A673 (cell line): ENCODE results near the gene LRRC4B.

ENCODE experiments used
- EZH2 ChIP-seq: fragments of 200-600 bp; sonication (generic); IDR thresholded peaks from 2 replicates; pipeline ENCODE4 v1.6.1; 2017; ENCODE audit warnings: borderline replicate concordance, low read depth, mild to moderate bottlenecking, mixed read lengths, antibody characterized with exemption, low read length; ENCODE audit not compliant: poor library complexity, severe bottlenecking
- TF ChIP-seq, protein P1 (sequence below): fragments of 300-800, 200-600 bp; sonication (generic); conservative IDR thresholded peaks from 2 replicates; pipeline ENCODE4 v1.5.1; 2017; ENCODE audit warnings: low read depth, mild to moderate bottlenecking, antibody characterized with exemption, low read length, moderate library complexity, mixed read lengths

DNA sequence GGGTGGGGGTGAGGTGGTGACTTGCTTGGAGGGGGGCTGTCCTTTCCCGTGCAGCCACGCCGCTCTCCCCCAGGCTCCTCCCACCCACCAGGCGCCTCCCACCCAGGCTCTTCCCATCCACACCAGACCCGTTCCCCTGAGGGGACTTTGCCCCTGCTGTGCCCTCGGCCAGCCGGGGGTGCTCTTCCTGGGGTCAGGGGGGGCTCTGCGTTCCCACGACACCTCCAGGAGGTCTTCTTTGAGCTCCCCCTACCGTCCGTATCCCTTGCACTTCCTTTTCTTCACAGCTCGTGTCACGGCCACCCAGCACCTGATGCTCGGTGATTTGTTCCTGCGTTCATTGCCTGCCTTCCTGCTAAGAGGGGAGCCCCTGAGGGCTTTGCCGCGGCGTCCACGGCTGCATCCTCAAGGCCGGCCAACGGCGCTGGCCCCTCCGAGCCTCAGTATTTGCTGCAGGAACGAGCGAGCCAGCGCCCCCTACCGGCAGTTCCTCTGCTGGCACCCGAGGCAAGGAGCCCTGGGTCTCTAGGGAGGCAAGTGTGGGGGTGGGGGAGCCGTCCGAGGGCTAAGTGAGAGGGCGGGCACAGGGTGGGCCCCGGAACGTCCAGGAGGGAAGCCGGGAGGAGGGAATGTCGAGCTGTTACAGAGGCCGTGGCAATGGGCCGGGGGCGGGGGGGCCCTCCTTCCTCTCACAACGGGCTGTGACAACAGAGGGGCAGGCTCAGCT lies 11.8 kb downstream of the LRRC4B start:
- TF ChIP-seq, protein P1, sequence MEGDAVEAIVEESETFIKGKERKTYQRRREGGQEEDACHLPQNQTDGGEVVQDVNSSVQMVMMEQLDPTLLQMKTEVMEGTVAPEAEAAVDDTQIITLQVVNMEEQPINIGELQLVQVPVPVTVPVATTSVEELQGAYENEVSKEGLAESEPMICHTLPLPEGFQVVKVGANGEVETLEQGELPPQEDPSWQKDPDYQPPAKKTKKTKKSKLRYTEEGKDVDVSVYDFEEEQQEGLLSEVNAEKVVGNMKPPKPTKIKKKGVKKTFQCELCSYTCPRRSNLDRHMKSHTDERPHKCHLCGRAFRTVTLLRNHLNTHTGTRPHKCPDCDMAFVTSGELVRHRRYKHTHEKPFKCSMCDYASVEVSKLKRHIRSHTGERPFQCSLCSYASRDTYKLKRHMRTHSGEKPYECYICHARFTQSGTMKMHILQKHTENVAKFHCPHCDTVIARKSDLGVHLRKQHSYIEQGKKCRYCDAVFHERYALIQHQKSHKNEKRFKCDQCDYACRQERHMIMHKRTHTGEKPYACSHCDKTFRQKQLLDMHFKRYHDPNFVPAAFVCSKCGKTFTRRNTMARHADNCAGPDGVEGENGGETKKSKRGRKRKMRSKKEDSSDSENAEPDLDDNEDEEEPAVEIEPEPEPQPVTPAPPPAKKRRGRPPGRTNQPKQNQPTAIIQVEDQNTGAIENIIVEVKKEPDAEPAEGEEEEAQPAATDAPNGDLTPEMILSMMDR: peak; percentile 100
- no peak for TF ChIP-seq EZH2
